ENCODE results near the gene C2CD5.

GRCh38 chr12:22480016-22480415 lies 64.3 kb downstream of the C2CD5 start:
- TF ChIP-seq CTCF (IDR thresholded peaks at IDR 0.05) (no peak), POLR2A (IDR thresholded peaks at IDR 0.05) (no peak)
